DLD1 (cell line): Measurements from ENCODE around the gene CERS6.
"Not testable (repeated sequence)": the region's sequence is repeated elsewhere in the genome, so short reads cannot be mapped to it uniquely, and the experiment has no call there.

Experiments
- in situ Hi-C: cut with HindIII; loops from 2 replicates; pipeline ENCODE4 v1.10.0; 2017; ENCODE audit warnings: low sequenced_read_pairs

The CERS6 gene

GRCh38 chr2:168753765-168754329 lies 297.8 kb downstream of the CERS6 start:
- in situ Hi-C loops, result no loop called here

GRCh38 chr2:168757223-168757622 lies 301.2 kb downstream of the CERS6 start:
- in situ Hi-C loops, result no loop called here

- in situ Hi-C loops, result no loop called here
Measured at GRCh38 chr2:168758970-168759820, 303.1 kb downstream of the CERS6 start.

- in situ Hi-C loops, result no loop called here
Measured at GRCh38 chr2:168765401-168765800, 309.3 kb downstream of the CERS6 start.

GRCh38 chr2:168766600-168766999 lies 310.5 kb downstream of the CERS6 start:
- in situ Hi-C loops, result no loop called here

GRCh38 chr2:168767258-168767657 lies 311.2 kb downstream of the CERS6 start:
- in situ Hi-C loops, result no loop called here

- in situ Hi-C loops, result not testable (repeated sequence)
Measured at GRCh38 chr2:168768357-168768756, 312.3 kb downstream of the CERS6 start.

GRCh38 chr2:168770796-168771195 lies 314.7 kb downstream of the CERS6 start:
- in situ Hi-C loops, result no loop called here

- in situ Hi-C loops, result no loop called here
Measured at GRCh38 chr2:168772704-168773103, 316.6 kb downstream of the CERS6 start.

- in situ Hi-C loops, result no loop called here
Measured at GRCh38 chr2:168773128-168773527, 317.1 kb downstream of the CERS6 start.

- in situ Hi-C loops, result no loop called here
Measured at GRCh38 chr2:168773719-168774521, 317.8 kb downstream of the CERS6 start.

GRCh38 chr2:168775837-168776236 lies 319.8 kb downstream of the CERS6 start:
- in situ Hi-C loops, result no loop called here

- in situ Hi-C loops, result no loop called here
Measured at GRCh38 chr2:168780669-168781071, 324.6 kb downstream of the CERS6 start.

- in situ Hi-C loops, result no loop called here
Measured at GRCh38 chr2:168781191-168781817, 325.2 kb downstream of the CERS6 start.

GRCh38 chr2:168782271-168782670 lies 326.2 kb downstream of the CERS6 start:
- in situ Hi-C loops, result no loop called here

GRCh38 chr2:168784993-168785392 lies 328.9 kb downstream of the CERS6 start:
- in situ Hi-C loops, result no loop called here

GRCh38 chr2:168787098-168787781 lies 331.2 kb downstream of the CERS6 start:
- in situ Hi-C loops, result no loop called here

GRCh38 chr2:168787782-168788376 lies 331.8 kb downstream of the CERS6 start:
- in situ Hi-C loops, result no loop called here

- in situ Hi-C loops, result no loop called here
Measured at GRCh38 chr2:168789776-168790175, 333.7 kb downstream of the CERS6 start.

GRCh38 chr2:168790226-168790902 lies 334.3 kb downstream of the CERS6 start:
- in situ Hi-C loops, result no loop called here
